Naive thymus-derived CD4-positive, alpha-beta T cell (primary cell): ENCODE results near the gene EXOC3L4. TPM values are rescaled to one million over a fixed set of nuclear protein-coding genes. Genes with fewer than 3 reads are reported as not detected.

Source experiments
- ATAC-seq: fragments of 150-1000 bp; cut with Tn5 transposase; 2 replicates; pipeline ENCODE4 v1.10.0; 2021; ENCODE audit warnings: mild to moderate bottlenecking, moderate library complexity
- CTCF ChIA-PET: fragments of 350-600 bp; sonication (Branson Sonifier 250); formaldehyde crosslinking; loops from one replicate; lab custom pipeline; 2021; ENCODE audit warnings: antibody characterized with exemption; lab: Charles Lee
- POLR2A ChIA-PET: fragments of 350-600 bp; sonication (Branson Sonifier 250); formaldehyde crosslinking; loops from one replicate; lab custom pipeline; 2021; ENCODE audit warnings: antibody characterized with exemption, inconsistent platforms; lab: Charles Lee
- DNase-seq, 9 donors: peaks; one replicate each; pipeline versions ENCODE4 v3.0.0 to v3.0.0-alpha.2; 2020 to 2022; ENCODE audit warnings: mixed read lengths in 1 of 9
- H3K27ac ChIP-seq: one replicate; pipeline ENCODE4 v1.7.0; 2013; ENCODE audit warnings: mild to moderate bottlenecking, low read depth, low read length, moderate library complexity
- H3K27me3 ChIP-seq, 2 donors: one replicate each; pipeline ENCODE4 v1.7.0; 2013; ENCODE audit warnings: low read length in 2 of 2, mild to moderate bottlenecking in 2 of 2, moderate library complexity in 2 of 2; ENCODE audit not compliant: control insufficient read depth in 2 of 2, insufficient read depth in 2 of 2
- H3K36me3 ChIP-seq, 3 experiments: 1 replicate in 2 of 3; 2 replicates in 1 of 3; pipeline ENCODE4 v1.7.0; 2013; ENCODE audit warnings: low read length in 3 of 3, mild to moderate bottlenecking in 3 of 3, moderate library complexity in 1 of 3; ENCODE audit not compliant: insufficient read depth in 3 of 3, control insufficient read depth in 2 of 3
- H3K4me1 ChIP-seq, 2 donors: one replicate each; pipeline ENCODE4 v1.7.0; 2013; ENCODE audit warnings: low read length in 2 of 2, mild to moderate bottlenecking in 2 of 2, moderate library complexity in 1 of 2; ENCODE audit not compliant: control insufficient read depth in 2 of 2, insufficient read depth in 2 of 2
- H3K4me3 ChIP-seq: 2 replicates; pipeline ENCODE4 v1.7.0; 2013; ENCODE audit warnings: mild to moderate bottlenecking, low read length
- H3K9me3 ChIP-seq, 3 experiments: 1 replicate in 2 of 3; 2 replicates in 1 of 3; pipeline ENCODE4 v1.7.0; 2013; ENCODE audit warnings: low read length in 3 of 3; ENCODE audit not compliant: control insufficient read depth in 2 of 3
- H3K27ac Mint-ChIP-seq, 9 donors: one replicate each; pipeline ENCODE4 v1.8.0; 2020 to 2022; ENCODE audit warnings: mixed read lengths in 9 of 9, mild to moderate bottlenecking in 8 of 9, moderate library complexity in 5 of 9, inconsistent platforms in 2 of 9
- H3K27me3 Mint-ChIP-seq, 5 donors: one replicate each; pipeline ENCODE4 v1.8.0; 2021 to 2022; ENCODE audit warnings: mixed read lengths in 5 of 5, mild to moderate bottlenecking in 1 of 5
- H3K36me3 Mint-ChIP-seq, 5 donors: one replicate each; pipeline ENCODE4 v1.8.0; 2020 to 2022; ENCODE audit warnings: mixed read lengths in 5 of 5, mild to moderate bottlenecking in 3 of 5, inconsistent platforms in 1 of 5
- H3K4me1 Mint-ChIP-seq, 7 donors: one replicate each; pipeline ENCODE4 v1.8.0; 2020 to 2022; ENCODE audit warnings: mixed read lengths in 7 of 7, mild to moderate bottlenecking in 3 of 7, inconsistent platforms in 1 of 7
- H3K4me3 Mint-ChIP-seq, 10 donors: one replicate each; pipeline ENCODE4 v1.8.0; 2020 to 2022; ENCODE audit warnings: mild to moderate bottlenecking in 10 of 10, mixed read lengths in 10 of 10, moderate library complexity in 6 of 10, inconsistent platforms in 2 of 10
- H3K9me3 Mint-ChIP-seq, 11 donors: one replicate each; pipeline ENCODE4 v1.8.0; 2020 to 2022; ENCODE audit warnings: mixed read lengths in 11 of 11, mild to moderate bottlenecking in 4 of 11, inconsistent platforms in 1 of 11, moderate library complexity in 1 of 11
- intact Hi-C, 2 donors: fragments of 100-400 bp; cut with micrococcal nuclease; formaldehyde crosslinking; loops; one replicate each; pipeline ENCODE4 v1.15.1; 2023
- polyA plus RNA-seq, 2 donors: library from polyadenylated mRNA; unstranded; fragments of 300-500 nt; fragmentation: Illumina TruSeq; gene quantifications; one replicate each; pipeline ENCODE4 v1.2.3, GENCODE V29; 2021
- total RNA-seq, 6 experiments: library from RNA in 5 of 6; stranded (reverse) in 5 of 6; gene quantifications; 1 replicate in 5 of 6; 2 replicates in 1 of 6; pipeline ENCODE4 v1.2.3 and lab custom pipeline; 2021 to 2026

The EXOC3L4 gene
- total and polyA plus RNA-seq, 7 experiments from 2014 or later: not detected

- Mint-ChIP-seq H3K9me3 (no peaks in the 10 kb centered on the region), H3K36me3 (no peaks in the 10 kb centered on the region), H3K27ac (no peak overlapping the region), H3K27me3 (peaks cover 21 to 40% (median 28%) of the 10 kb centered on the region in 5 donors), H3K4me1 (peaks cover 0 to 16% (median 8%) of the 10 kb centered on the region in 7 donors), H3K4me3 (peak overlapping the region in 3 of 10 donors; percentile 55 to 58 (median 56))
- no peak overlapping the region for H3K4me3 ChIP-seq
- no peaks in the 10 kb centered on the region for H3K36me3 ChIP-seq
- H3K9me3 ChIP-seq: no peaks in the 10 kb centered on the region
- H3K4me1 ChIP-seq: peaks cover 0 to 3% of the 10 kb centered on the region in 2 donors
- CTCF ChIA-PET: interaction anchor here (0.6 to 2.6 kb wide), 6 partner anchors 43 to 393 kb away, joined by 3 to 9 read pairs (median 4); no protein-coding TSS in a partner anchor
- POLR2A ChIA-PET: no interaction called here
- no peak overlapping the region for H3K27ac ChIP-seq
- H3K27me3 ChIP-seq: no peaks in the 10 kb centered on the region
- intact Hi-C loops: loop anchor here in 1 of 2 donors (2.0 kb wide), 1 partner anchor 81 kb away; no protein-coding TSS in a partner anchor
- DNase-seq (no peak), ATAC-seq (no peak)
Observed at GRCh38 chr14:103103461-103104388, 9.2 kb downstream of the EXOC3L4 start.

- H3K9me3 ChIP-seq: no peaks in the 10 kb centered on the region
- ChIA-PET POLR2A (no interaction called here), CTCF (interaction anchor here (0.6 to 2.6 kb wide), 9 partner anchors 8 to 410 kb away, joined by 3 to 9 read pairs (median 4); no protein-coding TSS in a partner anchor)
- no peaks in the 10 kb centered on the region for H3K36me3 ChIP-seq
- no peak overlapping the region for H3K27ac Mint-ChIP-seq
- peaks cover 21 to 40% (median 28%) of the 10 kb centered on the region in 5 donors for H3K27me3 Mint-ChIP-seq
- H3K27ac ChIP-seq: no peak overlapping the region
- H3K9me3 Mint-ChIP-seq: no peaks in the 10 kb centered on the region
- no peak for ATAC-seq
- no peaks in the 10 kb centered on the region for H3K27me3 ChIP-seq
- peak overlapping the region in 1 of 10 donors; percentile 55 for H3K4me3 Mint-ChIP-seq
- intact Hi-C loops: loop anchor here in 1 of 2 donors (2.0 kb wide), 1 partner anchor 80 kb away; no protein-coding TSS in a partner anchor
- DNase-seq: no peak
- peaks cover 0 to 16% (median 8%) of the 10 kb centered on the region in 7 donors for H3K4me1 Mint-ChIP-seq
- H3K4me1 ChIP-seq: peaks cover 0 to 3% of the 10 kb centered on the region in 2 donors
- H3K4me3 ChIP-seq: no peak overlapping the region
- H3K36me3 Mint-ChIP-seq: no peaks in the 10 kb centered on the region
Observed at GRCh38 chr14:103104389-103104653, 9.8 kb downstream of the EXOC3L4 start.

GRCh38 chr14:103104654-103105452 is 10.3 kb downstream of the EXOC3L4 start:
- ATAC-seq (peak; percentile 87), DNase-seq (peak; percentile 52 to 81 (median 73))
- H3K27me3 ChIP-seq: no peaks in the 10 kb centered on the region
- H3K27ac ChIP-seq: no peak overlapping the region
- H3K4me3 ChIP-seq: no peak overlapping the region
- Mint-ChIP-seq H3K27ac (peak overlapping the region in 2 of 9 donors; percentile 47 to 57), H3K4me3 (peak overlapping the region in 7 of 10 donors; percentile 5 to 64 (median 53)), H3K9me3 (no peaks in the 10 kb centered on the region), H3K36me3 (no peaks in the 10 kb centered on the region), H3K27me3 (peaks cover 21 to 39% (median 28%) of the 10 kb centered on the region in 5 donors), H3K4me1 (peaks cover 0 to 16% (median 8%) of the 10 kb centered on the region in 7 donors)
- intact Hi-C loops: loop anchor here (1.0 to 2.0 kb wide), 5 partner anchors 36 to 411 kb away; no protein-coding TSS in a partner anchor
- ChIA-PET CTCF (interaction anchor here (0.6 to 2.6 kb wide), 14 partner anchors 9 to 658 kb away, joined by 3 to 9 read pairs (median 4); no protein-coding TSS in a partner anchor), POLR2A (no interaction called here)
- H3K4me1 ChIP-seq: peaks cover 0 to 3% of the 10 kb centered on the region in 2 donors
- no peaks in the 10 kb centered on the region for H3K9me3 ChIP-seq
- no peaks in the 10 kb centered on the region for H3K36me3 ChIP-seq

GRCh38 chr14:103105580-103106150 is 11.1 kb downstream of the EXOC3L4 start:
- ChIA-PET POLR2A (no interaction called here), CTCF (interaction anchor here (0.6 to 2.6 kb wide), 12 partner anchors 9 to 659 kb away, joined by 3 to 9 read pairs (median 4); no protein-coding TSS in a partner anchor)
- no peaks in the 10 kb centered on the region for H3K9me3 Mint-ChIP-seq
- H3K36me3 Mint-ChIP-seq: no peaks in the 10 kb centered on the region
- H3K4me3 Mint-ChIP-seq: no peak overlapping the region
- no peak overlapping the region for H3K27ac ChIP-seq
- DNase-seq (peak in 1 of 9 donors; percentile 14), ATAC-seq (no peak)
- H3K27me3 Mint-ChIP-seq: peaks cover 22 to 41% (median 30%) of the 10 kb centered on the region in 5 donors
- no peaks in the 10 kb centered on the region for H3K9me3 ChIP-seq
- H3K4me3 ChIP-seq: no peak overlapping the region
- H3K36me3 ChIP-seq: no peaks in the 10 kb centered on the region
- H3K27ac Mint-ChIP-seq: peak overlapping the region in 1 of 9 donors; percentile 47
- no peaks in the 10 kb centered on the region for H3K27me3 ChIP-seq
- H3K4me1 Mint-ChIP-seq: peaks cover 0 to 16% (median 8%) of the 10 kb centered on the region in 7 donors
- intact Hi-C loops: loop anchor here (1.0 to 2.0 kb wide), 5 partner anchors 36 to 411 kb away; no protein-coding TSS in a partner anchor
- H3K4me1 ChIP-seq: peaks cover 0 to 3% of the 10 kb centered on the region in 2 donors

GRCh38 chr14:103107455-103107854 is 12.9 kb downstream of the EXOC3L4 start:
- Histone ChIP-seq H3K9me3 (no peaks in the 10 kb centered on the region), H3K27ac (no peak overlapping the region), H3K36me3 (no peaks in the 10 kb centered on the region), H3K27me3 (no peaks in the 10 kb centered on the region), H3K4me3 (no peak overlapping the region), H3K4me1 (peaks cover 0 to 3% of the 10 kb centered on the region in 2 donors)
- Mint-ChIP-seq H3K27me3 (peaks cover 16 to 36% (median 23%) of the 10 kb centered on the region in 5 donors), H3K4me1 (peaks cover 0 to 16% (median 11%) of the 10 kb centered on the region in 7 donors), H3K4me3 (no peak overlapping the region), H3K9me3 (no peaks in the 10 kb centered on the region), H3K27ac (no peak overlapping the region), H3K36me3 (no peaks in the 10 kb centered on the region)
- ChIA-PET CTCF (no interaction called here), POLR2A (no interaction called here)
- DNase-seq: no peak
- intact Hi-C loops: no loop called here
- ATAC-seq: no peak
